DOHH2 (cell line): ENCODE data around the gene IL17RA.

Experiments used
- H3F3A ChIP-seq: fragments of 200-600 bp; sonication (generic), shearing (Covaris generic); 2 replicates; pipeline ENCODE4 v1.6.0; 2016; ENCODE audit warnings: antibody characterized with exemption, mild to moderate bottlenecking; ENCODE audit not compliant: control insufficient read depth, insufficient read depth
- H3K27ac ChIP-seq: fragments of 200-600 bp; sonication (generic); 2 replicates; pipeline ENCODE4 v1.5.1; 2014; ENCODE audit warnings: low read depth, mild to moderate bottlenecking, low read length, moderate library complexity
- H3K27me3 ChIP-seq: fragments of 200-600 bp; sonication (generic); 2 replicates; pipeline ENCODE4 v1.6.1; 2014; ENCODE audit warnings: mild to moderate bottlenecking, low read length, mixed read lengths; ENCODE audit not compliant: control insufficient read depth
- H3K36me3 ChIP-seq: fragments of 200-600 bp; sonication (generic); 2 replicates; pipeline ENCODE4 v1.6.1; 2014; ENCODE audit warnings: mild to moderate bottlenecking, low read length, moderate library complexity, mixed read lengths; ENCODE audit not compliant: control insufficient read depth
- H3K4me1 ChIP-seq: fragments of 200-600 bp; sonication (generic); 2 replicates; pipeline ENCODE4 v1.6.1; 2014; ENCODE audit warnings: mild to moderate bottlenecking, low read length, mixed read lengths; ENCODE audit not compliant: control insufficient read depth
- H3K4me2 ChIP-seq: fragments of 200-600 bp; sonication (generic); 2 replicates; pipeline ENCODE4 v1.6.0; 2014; ENCODE audit warnings: mild to moderate bottlenecking, low read length, moderate library complexity
- H3K4me3 ChIP-seq: fragments of 200-600 bp; sonication (generic); 2 replicates; pipeline ENCODE4 v1.5.1; 2014; ENCODE audit warnings: mild to moderate bottlenecking, low read length, mixed read lengths
- H3K79me2 ChIP-seq: fragments of 200-600 bp; sonication (generic); 2 replicates; pipeline ENCODE4 v1.6.1; 2014; ENCODE audit warnings: mild to moderate bottlenecking, low read length, mixed read lengths; ENCODE audit not compliant: control insufficient read depth
- H3K9me2 ChIP-seq: fragments of 200-600 bp; sonication (generic); replicated peaks from 2 replicates; pipeline ENCODE4 v1.6.1; 2014; ENCODE audit warnings: mild to moderate bottlenecking, low read length, mixed read lengths; ENCODE audit not compliant: control insufficient read depth
- H3K9me3 ChIP-seq: fragments of 200-600 bp; sonication (generic); 2 replicates; pipeline ENCODE4 v1.6.1; 2014; ENCODE audit warnings: antibody characterized with exemption, low read length, mixed read lengths; ENCODE audit not compliant: control insufficient read depth, insufficient read depth
- H4K20me1 ChIP-seq: fragments of 200-600 bp; sonication (generic); 2 replicates; pipeline ENCODE4 v1.6.0; 2014; ENCODE audit warnings: low read depth, mild to moderate bottlenecking, antibody characterized with exemption, low read length, moderate library complexity; ENCODE audit not compliant: control insufficient read depth, insufficient read depth
- EZH2phosphoT487 ChIP-seq: fragments of 200-600 bp; sonication (generic); IDR thresholded peaks from 2 replicates; pipeline ENCODE4 v1.6.1; 2017; ENCODE audit warnings: borderline replicate concordance, mild to moderate bottlenecking, antibody characterized with exemption, low read length, moderate library complexity, mixed read lengths
- TF ChIP-seq, protein P1 (sequence below): fragments of 200-600 bp; sonication (generic); IDR thresholded peaks from one replicate; pipeline ENCODE4 v1.5.1; 2014; ENCODE audit warnings: antibody characterized with exemption, mild to moderate bottlenecking, low read depth, low read length; ENCODE audit not compliant: poor library complexity, severe bottlenecking

Gene IL17RA

GRCh38 chr22:17130199-17130598, 45.4 kb downstream of the IL17RA start:
- Histone ChIP-seq H3K4me2 (no peak overlapping the region), H3K9me3 (no peaks in the 10 kb centered on the region), H3K79me2 (no peaks in the 10 kb centered on the region), H3K27ac (no peak overlapping the region), H4K20me1 (no peaks in the 10 kb centered on the region), H3K4me1 (peaks cover 36% of the 10 kb centered on the region), H3K4me3 (no peak overlapping the region), H3K36me3 (no peaks in the 10 kb centered on the region; the same call in 1 of the 2 replicates), H3K27me3 (no peaks in the 10 kb centered on the region), H3F3A (no peaks in the 10 kb centered on the region), H3K9me2 (no peaks in the 10 kb centered on the region)
- TF ChIP-seq, protein P1, sequence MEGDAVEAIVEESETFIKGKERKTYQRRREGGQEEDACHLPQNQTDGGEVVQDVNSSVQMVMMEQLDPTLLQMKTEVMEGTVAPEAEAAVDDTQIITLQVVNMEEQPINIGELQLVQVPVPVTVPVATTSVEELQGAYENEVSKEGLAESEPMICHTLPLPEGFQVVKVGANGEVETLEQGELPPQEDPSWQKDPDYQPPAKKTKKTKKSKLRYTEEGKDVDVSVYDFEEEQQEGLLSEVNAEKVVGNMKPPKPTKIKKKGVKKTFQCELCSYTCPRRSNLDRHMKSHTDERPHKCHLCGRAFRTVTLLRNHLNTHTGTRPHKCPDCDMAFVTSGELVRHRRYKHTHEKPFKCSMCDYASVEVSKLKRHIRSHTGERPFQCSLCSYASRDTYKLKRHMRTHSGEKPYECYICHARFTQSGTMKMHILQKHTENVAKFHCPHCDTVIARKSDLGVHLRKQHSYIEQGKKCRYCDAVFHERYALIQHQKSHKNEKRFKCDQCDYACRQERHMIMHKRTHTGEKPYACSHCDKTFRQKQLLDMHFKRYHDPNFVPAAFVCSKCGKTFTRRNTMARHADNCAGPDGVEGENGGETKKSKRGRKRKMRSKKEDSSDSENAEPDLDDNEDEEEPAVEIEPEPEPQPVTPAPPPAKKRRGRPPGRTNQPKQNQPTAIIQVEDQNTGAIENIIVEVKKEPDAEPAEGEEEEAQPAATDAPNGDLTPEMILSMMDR, result no peak
- no peak for TF ChIP-seq EZH2phosphoT487

GRCh38 chr22:17131686-17132085, 46.9 kb downstream of the IL17RA start:
- Histone ChIP-seq H4K20me1 (no peaks in the 10 kb centered on the region), H3K27me3 (no peaks in the 10 kb centered on the region), H3K4me3 (peak overlapping the region; percentile 60), H3K79me2 (no peaks in the 10 kb centered on the region), H3K4me2 (peak overlapping the region; percentile 79), H3K4me1 (peaks cover 36% of the 10 kb centered on the region), H3K27ac (peak overlapping the region; percentile 56), H3K9me2 (no peaks in the 10 kb centered on the region), H3K36me3 (no peaks in the 10 kb centered on the region; the same call in 1 of the 2 replicates), H3K9me3 (no peaks in the 10 kb centered on the region), H3F3A (no peaks in the 10 kb centered on the region)
- TF ChIP-seq EZH2phosphoT487, result no peak
- TF ChIP-seq, protein P1, result no peak

DNA sequence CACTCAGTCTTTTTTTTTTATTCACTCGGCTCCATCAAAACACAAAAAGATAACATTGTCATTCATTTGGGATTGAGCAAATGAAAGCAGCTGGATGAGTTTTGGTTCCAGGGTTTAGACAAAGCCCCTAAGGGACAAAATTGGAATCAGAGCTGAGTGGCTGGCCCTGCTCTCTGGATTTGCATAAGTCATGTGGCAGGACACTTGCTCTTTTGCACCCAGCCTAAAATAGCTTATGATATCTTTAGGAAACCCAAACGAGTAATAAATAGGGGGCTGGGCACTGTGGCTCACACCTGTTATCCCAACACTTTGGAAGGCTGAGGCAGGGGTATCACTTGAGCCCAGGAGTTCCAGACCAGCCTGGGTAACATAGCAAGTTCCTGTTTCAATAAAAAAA, 47.3 kb downstream of the IL17RA start:
- no peaks in the 10 kb centered on the region for H3K79me2 ChIP-seq
- peak overlapping the region; percentile 56 for H3K27ac ChIP-seq
- no peaks in the 10 kb centered on the region for H4K20me1 ChIP-seq
- H3K4me1 ChIP-seq, result peaks cover 36% of the 10 kb centered on the region
- peak overlapping the region; percentile 60 for H3K4me3 ChIP-seq
- no peaks in the 10 kb centered on the region for H3K9me2 ChIP-seq
- TF ChIP-seq EZH2phosphoT487, result no peak
- TF ChIP-seq, protein P1, result no peak
- H3K36me3 ChIP-seq, result peaks cover 4% of the 10 kb centered on the region
- H3F3A ChIP-seq, result no peaks in the 10 kb centered on the region
- peak overlapping the region; percentile 79 for H3K4me2 ChIP-seq
- no peaks in the 10 kb centered on the region for H3K9me3 ChIP-seq
- no peaks in the 10 kb centered on the region for H3K27me3 ChIP-seq
